Memory B cell (primary cell): ENCODE data around the gene ANO2.

Source experiments
- ATAC-seq: fragments of 150-1000 bp; cut with Tn5 transposase; 2 replicates; pipeline ENCODE4 v1.10.0; 2021; ENCODE audit warnings: low read depth, mild to moderate bottlenecking, moderate library complexity
- DNase-seq, 2 donors: peaks; one replicate each; pipeline ENCODE4 v3.0.0; 2022; ENCODE audit warnings: low spot score in 2 of 2
- H3K27ac Mint-ChIP-seq: one replicate; pipeline ENCODE4 v1.8.0; 2022; ENCODE audit warnings: mild to moderate bottlenecking, moderate library complexity, mixed read lengths
- H3K27me3 Mint-ChIP-seq: one replicate; pipeline ENCODE4 v1.8.0; 2022; ENCODE audit warnings: mixed read lengths
- H3K36me3 Mint-ChIP-seq: one replicate; pipeline ENCODE4 v1.8.0; 2022; ENCODE audit warnings: mild to moderate bottlenecking, mixed read lengths
- H3K4me1 Mint-ChIP-seq: one replicate; pipeline ENCODE4 v1.8.0; 2022; ENCODE audit warnings: mixed read lengths
- H3K4me3 Mint-ChIP-seq: one replicate; pipeline ENCODE4 v1.8.0; 2022; ENCODE audit warnings: mild to moderate bottlenecking, moderate library complexity, mixed read lengths
- H3K9me3 Mint-ChIP-seq: one replicate; pipeline ENCODE4 v1.8.0; 2022; ENCODE audit warnings: mixed read lengths

The ANO2 gene

GRCh38 chr12:5593998-5594397 is 351.1 kb downstream of the ANO2 start:
- H3K27me3 Mint-ChIP-seq, result peaks cover 6% of the 10 kb centered on the region
- DNase-seq (no peak), ATAC-seq (no peak)
- no peaks in the 10 kb centered on the region for H3K36me3 Mint-ChIP-seq
- no peak overlapping the region for H3K27ac Mint-ChIP-seq
- no peaks in the 10 kb centered on the region for H3K4me1 Mint-ChIP-seq
- no peaks in the 10 kb centered on the region for H3K9me3 Mint-ChIP-seq
- no peak overlapping the region for H3K4me3 Mint-ChIP-seq

GRCh38 chr12:5593086-5593485 is 352.0 kb downstream of the ANO2 start:
- H3K27ac Mint-ChIP-seq, result no peak overlapping the region
- H3K4me3 Mint-ChIP-seq, result no peak overlapping the region
- H3K36me3 Mint-ChIP-seq, result no peaks in the 10 kb centered on the region
- DNase-seq, result no peak
- H3K4me1 Mint-ChIP-seq, result no peaks in the 10 kb centered on the region
- peaks cover 7% of the 10 kb centered on the region for H3K27me3 Mint-ChIP-seq
- ATAC-seq, result no peak
- no peaks in the 10 kb centered on the region for H3K9me3 Mint-ChIP-seq

GRCh38 chr12:5592310-5592709 is 352.7 kb downstream of the ANO2 start:
- Mint-ChIP-seq H3K4me3 (no peak overlapping the region), H3K27me3 (peaks cover 7% of the 10 kb centered on the region), H3K9me3 (no peaks in the 10 kb centered on the region), H3K36me3 (no peaks in the 10 kb centered on the region), H3K27ac (no peak overlapping the region), H3K4me1 (no peaks in the 10 kb centered on the region)
- DNase-seq, result no peak
- ATAC-seq, result no peak

GRCh38 chr12:5590316-5590715 is 354.7 kb downstream of the ANO2 start:
- Mint-ChIP-seq H3K4me1 (no peaks in the 10 kb centered on the region), H3K27ac (no peak overlapping the region), H3K9me3 (no peaks in the 10 kb centered on the region), H3K36me3 (no peaks in the 10 kb centered on the region), H3K4me3 (no peak overlapping the region), H3K27me3 (peaks cover 7% of the 10 kb centered on the region)
- no peak for ATAC-seq
- no peak for DNase-seq

GRCh38 chr12:5589054-5589453 is 356.0 kb downstream of the ANO2 start:
- Mint-ChIP-seq H3K9me3 (no peaks in the 10 kb centered on the region), H3K27me3 (peaks cover 10% of the 10 kb centered on the region), H3K4me3 (no peak overlapping the region), H3K36me3 (no peaks in the 10 kb centered on the region), H3K27ac (no peak overlapping the region), H3K4me1 (no peaks in the 10 kb centered on the region)
- no peak for ATAC-seq
- no peak for DNase-seq

GRCh38 chr12:5588591-5588990 is 356.5 kb downstream of the ANO2 start:
- Mint-ChIP-seq H3K27me3 (peaks cover 10% of the 10 kb centered on the region), H3K36me3 (no peaks in the 10 kb centered on the region), H3K27ac (no peak overlapping the region), H3K4me3 (no peak overlapping the region), H3K9me3 (no peaks in the 10 kb centered on the region), H3K4me1 (no peaks in the 10 kb centered on the region)
- ATAC-seq (no peak), DNase-seq (no peak)

- no peaks in the 10 kb centered on the region for H3K9me3 Mint-ChIP-seq
- no peaks in the 10 kb centered on the region for H3K36me3 Mint-ChIP-seq
- peaks cover 10% of the 10 kb centered on the region for H3K27me3 Mint-ChIP-seq
- no peak overlapping the region for H3K27ac Mint-ChIP-seq
- no peaks in the 10 kb centered on the region for H3K4me1 Mint-ChIP-seq
- no peak for ATAC-seq
- no peak for DNase-seq
- no peak overlapping the region for H3K4me3 Mint-ChIP-seq
Observed at GRCh38 chr12:5588176-5588575, 356.9 kb downstream of the ANO2 start.

- H3K27me3 Mint-ChIP-seq, result peaks cover 10% of the 10 kb centered on the region
- H3K36me3 Mint-ChIP-seq, result no peaks in the 10 kb centered on the region
- no peak for DNase-seq
- ATAC-seq, result no peak
- no peak overlapping the region for H3K27ac Mint-ChIP-seq
- no peaks in the 10 kb centered on the region for H3K9me3 Mint-ChIP-seq
- no peaks in the 10 kb centered on the region for H3K4me1 Mint-ChIP-seq
- no peak overlapping the region for H3K4me3 Mint-ChIP-seq
Observed at GRCh38 chr12:5587711-5588121, 357.3 kb downstream of the ANO2 start.

- H3K27me3 Mint-ChIP-seq, result peaks cover 8% of the 10 kb centered on the region
- no peak overlapping the region for H3K4me3 Mint-ChIP-seq
- no peaks in the 10 kb centered on the region for H3K4me1 Mint-ChIP-seq
- H3K27ac Mint-ChIP-seq, result no peak overlapping the region
- no peaks in the 10 kb centered on the region for H3K36me3 Mint-ChIP-seq
- DNase-seq, result no peak
- H3K9me3 Mint-ChIP-seq, result no peaks in the 10 kb centered on the region
- ATAC-seq, result no peak
Observed at GRCh38 chr12:5586201-5586600, 358.9 kb downstream of the ANO2 start.

- ATAC-seq, result no peak
- Mint-ChIP-seq H3K4me1 (no peaks in the 10 kb centered on the region), H3K4me3 (no peak overlapping the region), H3K27ac (no peak overlapping the region), H3K36me3 (no peaks in the 10 kb centered on the region), H3K27me3 (peaks cover 8% of the 10 kb centered on the region), H3K9me3 (no peaks in the 10 kb centered on the region)
- no peak for DNase-seq
Observed at GRCh38 chr12:5585178-5585577, 359.9 kb downstream of the ANO2 start.

- ATAC-seq, result no peak
- H3K4me1 Mint-ChIP-seq, result no peaks in the 10 kb centered on the region
- no peak for DNase-seq
- peaks cover 8% of the 10 kb centered on the region for H3K27me3 Mint-ChIP-seq
- no peaks in the 10 kb centered on the region for H3K36me3 Mint-ChIP-seq
- no peak overlapping the region for H3K4me3 Mint-ChIP-seq
- no peaks in the 10 kb centered on the region for H3K9me3 Mint-ChIP-seq
- no peak overlapping the region for H3K27ac Mint-ChIP-seq
Observed at GRCh38 chr12:5584412-5585175, 360.5 kb downstream of the ANO2 start.

- ATAC-seq, result no peak
- H3K9me3 Mint-ChIP-seq, result no peaks in the 10 kb centered on the region
- no peaks in the 10 kb centered on the region for H3K4me1 Mint-ChIP-seq
- H3K27me3 Mint-ChIP-seq, result peaks cover 5% of the 10 kb centered on the region
- no peak overlapping the region for H3K4me3 Mint-ChIP-seq
- H3K27ac Mint-ChIP-seq, result no peak overlapping the region
- H3K36me3 Mint-ChIP-seq, result no peaks in the 10 kb centered on the region
- DNase-seq, result no peak
Observed at GRCh38 chr12:5582541-5582940, 362.5 kb downstream of the ANO2 start.

- DNase-seq (no peak), ATAC-seq (no peak)
- Mint-ChIP-seq H3K9me3 (no peaks in the 10 kb centered on the region), H3K27me3 (peaks cover 5% of the 10 kb centered on the region), H3K4me1 (no peaks in the 10 kb centered on the region), H3K27ac (no peak overlapping the region), H3K4me3 (no peak overlapping the region), H3K36me3 (no peaks in the 10 kb centered on the region)
Observed at GRCh38 chr12:5582018-5582417, 363.0 kb downstream of the ANO2 start.

- no peaks in the 10 kb centered on the region for H3K4me1 Mint-ChIP-seq
- H3K9me3 Mint-ChIP-seq, result no peaks in the 10 kb centered on the region
- ATAC-seq (no peak), DNase-seq (no peak)
- H3K27ac Mint-ChIP-seq, result no peak overlapping the region
- H3K27me3 Mint-ChIP-seq, result peaks cover 5% of the 10 kb centered on the region
- H3K36me3 Mint-ChIP-seq, result no peaks in the 10 kb centered on the region
- no peak overlapping the region for H3K4me3 Mint-ChIP-seq
Observed at GRCh38 chr12:5581616-5582015, 363.4 kb downstream of the ANO2 start.

- peaks cover 5% of the 10 kb centered on the region for H3K27me3 Mint-ChIP-seq
- no peak for DNase-seq
- no peaks in the 10 kb centered on the region for H3K4me1 Mint-ChIP-seq
- no peaks in the 10 kb centered on the region for H3K9me3 Mint-ChIP-seq
- ATAC-seq, result no peak
- no peaks in the 10 kb centered on the region for H3K36me3 Mint-ChIP-seq
- no peak overlapping the region for H3K27ac Mint-ChIP-seq
- H3K4me3 Mint-ChIP-seq, result no peak overlapping the region
Observed at GRCh38 chr12:5581019-5581418, 364.0 kb downstream of the ANO2 start.
